ENCODE data around the gene SPATS1.

GRCh38 chr6:44327096-44327495 lies 15.4 kb upstream of the SPATS1 start:
- TF ChIP-seq POLR2A (IDR thresholded peaks at IDR 0.05) = no peak
- TF ChIP-seq, protein P1, sequence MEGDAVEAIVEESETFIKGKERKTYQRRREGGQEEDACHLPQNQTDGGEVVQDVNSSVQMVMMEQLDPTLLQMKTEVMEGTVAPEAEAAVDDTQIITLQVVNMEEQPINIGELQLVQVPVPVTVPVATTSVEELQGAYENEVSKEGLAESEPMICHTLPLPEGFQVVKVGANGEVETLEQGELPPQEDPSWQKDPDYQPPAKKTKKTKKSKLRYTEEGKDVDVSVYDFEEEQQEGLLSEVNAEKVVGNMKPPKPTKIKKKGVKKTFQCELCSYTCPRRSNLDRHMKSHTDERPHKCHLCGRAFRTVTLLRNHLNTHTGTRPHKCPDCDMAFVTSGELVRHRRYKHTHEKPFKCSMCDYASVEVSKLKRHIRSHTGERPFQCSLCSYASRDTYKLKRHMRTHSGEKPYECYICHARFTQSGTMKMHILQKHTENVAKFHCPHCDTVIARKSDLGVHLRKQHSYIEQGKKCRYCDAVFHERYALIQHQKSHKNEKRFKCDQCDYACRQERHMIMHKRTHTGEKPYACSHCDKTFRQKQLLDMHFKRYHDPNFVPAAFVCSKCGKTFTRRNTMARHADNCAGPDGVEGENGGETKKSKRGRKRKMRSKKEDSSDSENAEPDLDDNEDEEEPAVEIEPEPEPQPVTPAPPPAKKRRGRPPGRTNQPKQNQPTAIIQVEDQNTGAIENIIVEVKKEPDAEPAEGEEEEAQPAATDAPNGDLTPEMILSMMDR (IDR thresholded peaks at IDR 0.05) = no peak
- TF ChIP-seq EP300 (IDR thresholded peaks at IDR 0.05) = no peak

All from tibial nerve (tissue), 4 donors.